CD1c-positive myeloid dendritic cell (primary cell): Measurements from ENCODE around the gene LDLRAD4.
"Not testable (repeated sequence)": the region's sequence is repeated elsewhere in the genome, so short reads cannot be mapped to it uniquely, and the experiment has no call there.

Source experiments
- DNase-seq: peaks from one replicate; pipeline ENCODE4 v3.0.0-alpha.2; 2016; ENCODE audit errors: extremely low spot score

LDLRAD4 gene

GRCh38 chr18:13676471-13676870, 457.9 kb downstream of the LDLRAD4 start:
- no peak for DNase-seq

GRCh38 chr18:13677350-13677749, 458.8 kb downstream of the LDLRAD4 start:
- not testable (repeated sequence) for DNase-seq

DNA sequence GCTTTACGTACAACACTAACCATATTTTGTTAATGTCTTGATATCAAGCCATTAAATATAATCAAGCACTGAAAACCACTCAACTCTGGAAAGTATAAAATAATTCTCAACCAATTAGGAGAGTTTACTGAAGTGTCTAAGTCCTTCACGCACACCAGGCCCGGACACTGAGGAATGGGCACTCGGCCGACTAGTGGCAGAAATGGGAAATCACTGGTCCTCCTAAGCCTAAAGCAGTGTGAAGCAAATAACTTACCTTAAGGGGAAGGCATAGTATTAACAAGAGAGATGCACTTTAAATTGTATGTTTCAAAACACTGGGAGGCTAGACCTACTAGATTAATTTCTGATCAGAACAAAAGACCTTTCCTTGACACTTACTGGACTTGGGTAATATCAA, 462.1 kb downstream of the LDLRAD4 start:
- DNase-seq, result no peak

DNA sequence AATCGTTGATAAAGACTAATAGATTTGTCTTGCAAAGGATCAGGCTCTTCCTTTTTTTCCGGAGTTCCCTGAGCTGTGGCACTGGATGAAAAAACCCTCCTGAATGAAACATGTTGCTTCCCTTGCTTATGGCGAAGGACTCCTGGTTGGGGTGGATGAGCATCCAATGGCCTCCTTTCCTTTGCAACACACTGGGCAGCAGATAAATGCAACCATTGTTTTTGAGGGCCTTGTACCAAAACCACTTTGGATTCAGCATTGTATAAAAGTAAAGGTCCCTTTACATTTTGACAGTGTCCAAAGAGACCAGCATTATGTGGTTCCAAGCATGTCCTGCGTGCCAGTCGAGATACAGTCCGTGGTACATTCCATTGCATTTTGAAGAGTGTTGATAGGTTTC, 463.1 kb downstream of the LDLRAD4 start:
- DNase-seq, result no peak

DNA sequence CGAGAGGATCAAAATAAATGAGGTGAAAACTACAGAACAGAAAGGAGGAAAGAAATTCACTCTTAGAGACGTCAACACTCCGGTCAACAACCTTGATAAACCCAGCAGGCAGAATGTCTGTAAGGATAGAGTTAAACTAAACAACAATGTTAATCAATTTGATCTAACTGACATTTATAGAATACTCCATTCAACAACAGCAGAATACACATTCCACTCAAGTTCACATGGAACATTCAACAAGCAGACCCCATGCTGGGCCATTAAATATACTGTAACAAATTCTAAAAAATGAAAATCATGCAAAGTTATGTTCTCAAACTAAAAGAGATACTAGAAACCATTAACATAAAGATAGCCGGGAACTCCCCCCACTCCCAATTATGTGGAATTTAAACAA, 466.0 kb downstream of the LDLRAD4 start:
- no peak for DNase-seq

DNA sequence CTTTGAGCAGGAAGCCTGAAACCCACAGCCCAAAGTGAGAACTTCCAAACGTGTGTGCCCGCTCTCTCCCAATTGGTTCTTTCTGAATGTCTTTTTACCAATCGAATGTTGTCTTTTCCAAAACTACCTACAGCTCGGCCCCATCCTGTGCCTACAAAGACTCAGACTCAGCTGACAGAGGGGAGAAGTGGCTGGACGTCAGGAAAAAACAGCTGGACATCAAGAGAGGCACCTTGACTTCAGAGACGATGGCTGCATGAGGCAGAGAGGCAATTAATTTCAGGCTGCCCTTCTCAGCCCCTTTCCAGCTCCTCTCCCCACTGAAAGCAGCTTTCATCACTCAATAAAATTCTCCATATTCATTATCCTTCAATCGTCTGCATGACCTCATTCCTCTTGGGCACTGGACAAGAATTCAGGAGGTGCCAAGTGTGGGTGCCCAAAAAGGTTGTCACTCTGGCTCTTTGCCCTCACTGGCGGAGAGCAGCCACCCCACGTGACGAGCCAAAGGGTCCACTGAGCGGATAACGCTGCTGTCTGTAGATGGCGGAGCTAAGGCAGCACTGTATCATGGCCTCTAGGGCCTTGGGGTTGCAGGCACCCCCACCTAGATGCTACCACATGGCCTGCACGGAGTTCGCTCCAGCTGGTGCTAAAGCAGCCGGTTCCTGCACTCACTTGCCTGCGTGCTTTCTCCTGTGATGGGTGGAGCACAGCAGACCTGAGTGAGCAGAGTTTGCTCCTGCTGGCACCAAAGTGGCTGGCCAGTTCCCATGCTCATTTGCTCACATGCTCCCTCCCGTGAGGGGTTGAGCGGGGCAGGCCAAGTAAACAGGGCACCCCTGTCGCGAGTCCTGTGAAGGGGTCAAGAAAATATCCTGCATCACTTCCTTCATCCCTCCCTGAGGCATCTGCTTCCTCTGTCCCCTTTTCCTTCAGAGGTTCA, 469.9 kb downstream of the LDLRAD4 start:
- DNase-seq, result no peak

- DNase-seq, result not testable (repeated sequence)
Observed at GRCh38 chr18:13690060-13690459, 471.5 kb downstream of the LDLRAD4 start.

GRCh38 chr18:13695337-13695736, 476.8 kb downstream of the LDLRAD4 start:
- DNase-seq, result not testable (repeated sequence)

DNA sequence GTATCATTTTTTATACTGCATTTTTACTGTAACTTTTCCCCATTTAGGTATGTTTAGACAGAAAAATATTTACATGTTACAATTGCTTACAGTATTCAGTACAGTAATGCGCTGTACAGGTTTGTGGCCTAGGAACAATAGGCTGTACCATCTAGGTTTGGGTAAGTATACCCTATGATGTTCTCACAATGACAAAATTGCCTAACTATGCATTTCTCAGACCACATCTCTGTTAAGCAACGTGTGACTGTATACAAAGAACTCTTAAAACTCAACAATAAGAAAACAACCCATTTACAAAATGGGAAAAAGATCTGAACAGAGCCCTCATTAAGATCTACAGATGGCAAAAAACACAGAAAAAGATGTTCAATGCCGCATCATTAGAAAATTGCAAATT, 478.4 kb downstream of the LDLRAD4 start:
- DNase-seq, result no peak

DNA sequence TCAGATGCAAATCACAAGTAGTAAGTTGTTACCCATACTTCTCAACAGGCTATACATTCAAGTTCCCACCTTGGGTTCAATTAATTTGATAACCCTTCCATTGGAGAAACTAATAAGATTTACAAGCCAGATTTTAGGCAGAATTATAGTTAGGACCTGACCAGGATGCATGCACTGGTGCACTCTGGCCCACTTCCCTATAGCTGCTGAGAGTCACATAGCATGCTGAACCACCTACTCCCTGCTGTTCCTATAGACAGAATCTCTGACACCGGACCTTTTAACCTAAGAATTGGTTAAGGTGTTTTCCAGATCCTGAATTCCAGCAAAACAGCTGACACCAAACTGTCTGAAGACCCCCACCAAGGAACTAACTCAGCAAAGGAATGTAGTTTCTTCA, 481.6 kb downstream of the LDLRAD4 start:
- DNase-seq, result no peak
